ENCODE measurements around the gene LRRC38. TPM values are rescaled to one million over a fixed set of nuclear protein-coding genes. Genes with fewer than 3 reads are reported as not detected.
"Not testable (repeated sequence)": the region's sequence is repeated elsewhere in the genome, so short reads cannot be mapped to it uniquely, and the experiment has no call there.

The LRRC38 gene
- total RNA-seq, 2 donors from 2014 or later = 0.14 to 0.45 TPM

GRCh38 chr1:13450204-13450603 is 63.6 kb downstream of the LRRC38 start:
- no peak overlapping the region for H3K4me3 ChIP-seq
- H3K36me3 ChIP-seq = no peaks in the 10 kb centered on the region
- intact Hi-C loops (cut with DNase I) = no loop called here
- H3K27me3 ChIP-seq (replicated peaks; ENCODE audit: insufficient read depth) = no peaks in the 10 kb centered on the region
- H3K9me3 ChIP-seq = no peaks in the 10 kb centered on the region
- H3K27ac ChIP-seq = no peak overlapping the region
- 48% methylated on average over 7 of the region's 7 CpGs for WGBS
- H3K4me1 ChIP-seq (replicated peaks) = no peaks in the 10 kb centered on the region
- no peak for TF ChIP-seq POLR2A (IDR thresholded peaks at IDR 0.05)
- DNase-seq (ENCODE audit: low spot score) = no peak

GRCh38 chr1:13443335-13443979 is 70.3 kb downstream of the LRRC38 start:
- Histone ChIP-seq H3K4me3 (no peak overlapping the region), H3K27ac (no peak overlapping the region), H3K4me1 (replicated peaks) (no peaks in the 10 kb centered on the region), H3K27me3 (replicated peaks; ENCODE audit: insufficient read depth) (no peaks in the 10 kb centered on the region), H3K9me3 (no peaks in the 10 kb centered on the region), H3K36me3 (no peaks in the 10 kb centered on the region)
- no peak for DNase-seq (ENCODE audit: low spot score)
- WGBS = 24% methylated on average over 10 of the region's 10 CpGs
- intact Hi-C loops (cut with DNase I) = no loop called here
- TF ChIP-seq POLR2AphosphoS5 (IDR thresholded peaks at IDR 0.05) = no peak

- H3K27ac ChIP-seq; intact Hi-C loops (cut with DNase I); H3K36me3 ChIP-seq; H3K4me1 ChIP-seq (replicated peaks); H3K4me3 ChIP-seq; DNase-seq (ENCODE audit: low spot score); H3K9me3 ChIP-seq; H3K27me3 ChIP-seq (replicated peaks; ENCODE audit: insufficient read depth): not testable (repeated sequence)
- 95% methylated on average over 42 of the region's 49 CpGs for WGBS
Observed at GRCh38 chr1:13439104-13439783, 74.6 kb downstream of the LRRC38 start.

GRCh38 chr1:13435458-13435857 is 78.3 kb downstream of the LRRC38 start:
- WGBS = 35% methylated on average over 3 of the region's 3 CpGs
- Histone ChIP-seq H3K36me3 (no peaks in the 10 kb centered on the region), H3K9me3 (no peaks in the 10 kb centered on the region), H3K27me3 (replicated peaks; ENCODE audit: insufficient read depth) (no peaks in the 10 kb centered on the region), H3K4me1 (replicated peaks) (no peaks in the 10 kb centered on the region), H3K4me3 (no peak overlapping the region), H3K27ac (no peak overlapping the region)
- intact Hi-C loops (cut with DNase I) = no loop called here
- TF ChIP-seq POLR2AphosphoS5 (IDR thresholded peaks at IDR 0.05) (no peak), POLR2A (IDR thresholded peaks at IDR 0.05) (no peak), CTCF (IDR thresholded peaks at IDR 0.05) (no peak)
- no peak for DNase-seq (ENCODE audit: low spot score)

- H3K9me3 ChIP-seq; DNase-seq (ENCODE audit: low spot score); H3K4me3 ChIP-seq; H3K27ac ChIP-seq; H3K36me3 ChIP-seq; H3K4me1 ChIP-seq (replicated peaks); intact Hi-C loops (cut with DNase I); H3K27me3 ChIP-seq (replicated peaks; ENCODE audit: insufficient read depth): not testable (repeated sequence)
- WGBS = 97% methylated on average over 26 of the region's 32 CpGs
Observed at GRCh38 chr1:13433694-13434358, 80.0 kb downstream of the LRRC38 start.

- intact Hi-C loops (cut with DNase I) = no loop called here
- H3K4me3 ChIP-seq = no peak overlapping the region
- H3K27me3 ChIP-seq (replicated peaks; ENCODE audit: insufficient read depth) = peaks cover 2% of the 10 kb centered on the region
- no peaks in the 10 kb centered on the region for H3K9me3 ChIP-seq
- DNase-seq (ENCODE audit: low spot score) = no peak
- no peak overlapping the region for H3K27ac ChIP-seq
- H3K4me1 ChIP-seq (replicated peaks) = no peaks in the 10 kb centered on the region
- no peak for TF ChIP-seq POLR2AphosphoS5 (IDR thresholded peaks at IDR 0.05)
- no peak for TF ChIP-seq POLR2A (IDR thresholded peaks at IDR 0.05)
- no peak for TF ChIP-seq CTCF (IDR thresholded peaks at IDR 0.05)
- WGBS = 16% methylated on average over 3 of the region's 3 CpGs
- H3K36me3 ChIP-seq = no peaks in the 10 kb centered on the region
Observed at GRCh38 chr1:13432251-13432650, 81.6 kb downstream of the LRRC38 start.

All from prostate gland (tissue), 2 donors.